GM12864 (cell line): ENCODE results near the gene TSPYL6.

ENCODE experiments used
- DNase-seq: peaks from one replicate; pipeline ENCODE4 v3.0.0-alpha.2; 2011; ENCODE audit warnings: low read depth
- H3K4me3 ChIP-seq: 2 replicates; pipeline ENCODE4 v1.5.1; 2011; ENCODE audit warnings: mild to moderate bottlenecking, low read depth, low read length, control low read depth
- TF ChIP-seq, protein P1 (sequence below): IDR thresholded peaks from 2 replicates; pipeline ENCODE4 v1.5.1; 2011; ENCODE audit warnings: low read depth, mild to moderate bottlenecking, moderate library complexity, low read length, control low read depth, inconsistent platforms; ENCODE audit errors: missing control alignments

TSPYL6 gene

GRCh38 chr2:54204476-54204875 is 51.6 kb downstream of the TSPYL6 start:
- H3K4me3 ChIP-seq, result no peak overlapping the region
- no peak for DNase-seq
- TF ChIP-seq, protein P1, sequence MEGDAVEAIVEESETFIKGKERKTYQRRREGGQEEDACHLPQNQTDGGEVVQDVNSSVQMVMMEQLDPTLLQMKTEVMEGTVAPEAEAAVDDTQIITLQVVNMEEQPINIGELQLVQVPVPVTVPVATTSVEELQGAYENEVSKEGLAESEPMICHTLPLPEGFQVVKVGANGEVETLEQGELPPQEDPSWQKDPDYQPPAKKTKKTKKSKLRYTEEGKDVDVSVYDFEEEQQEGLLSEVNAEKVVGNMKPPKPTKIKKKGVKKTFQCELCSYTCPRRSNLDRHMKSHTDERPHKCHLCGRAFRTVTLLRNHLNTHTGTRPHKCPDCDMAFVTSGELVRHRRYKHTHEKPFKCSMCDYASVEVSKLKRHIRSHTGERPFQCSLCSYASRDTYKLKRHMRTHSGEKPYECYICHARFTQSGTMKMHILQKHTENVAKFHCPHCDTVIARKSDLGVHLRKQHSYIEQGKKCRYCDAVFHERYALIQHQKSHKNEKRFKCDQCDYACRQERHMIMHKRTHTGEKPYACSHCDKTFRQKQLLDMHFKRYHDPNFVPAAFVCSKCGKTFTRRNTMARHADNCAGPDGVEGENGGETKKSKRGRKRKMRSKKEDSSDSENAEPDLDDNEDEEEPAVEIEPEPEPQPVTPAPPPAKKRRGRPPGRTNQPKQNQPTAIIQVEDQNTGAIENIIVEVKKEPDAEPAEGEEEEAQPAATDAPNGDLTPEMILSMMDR, result no peak
